ENCODE results near the gene SETBP1. TPM values are rescaled to one million over a fixed set of nuclear protein-coding genes. Genes with fewer than 3 reads are reported as not detected.

The SETBP1 gene
- total and polyA plus RNA-seq, 9 of the 15 experiments (the other 6 are each of a cell fraction or from before 2014, with no cell fraction given): under 0.01 to 0.13 (median 0.04) TPM

DNA sequence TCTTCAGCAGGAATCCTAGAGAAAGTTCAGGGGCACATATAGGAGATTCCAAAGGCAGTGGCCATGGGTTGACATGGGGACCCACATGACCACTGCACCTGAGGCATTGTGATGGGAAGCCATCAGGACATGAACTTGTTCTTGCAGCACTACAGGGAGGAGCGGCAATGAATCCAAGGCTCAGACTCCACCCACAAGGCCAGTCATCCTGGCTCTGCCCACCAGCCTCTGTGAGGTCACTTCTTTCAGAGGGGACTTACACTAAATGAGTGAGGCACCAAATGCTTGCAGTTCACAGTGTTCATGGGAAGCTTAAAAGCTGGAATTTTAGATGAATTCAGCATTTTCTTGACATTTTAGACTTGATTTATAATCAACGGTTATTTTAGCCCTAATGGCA, 254.2 kb downstream of the SETBP1 start:
- H3K79me2 ChIP-seq (ENCODE audit: control insufficient read depth, insufficient read depth, low read length): no peaks in the 10 kb centered on the region
- H3K9ac ChIP-seq (ENCODE audit: insufficient read depth in 1 of 2, low read depth in 2 of 2, low read length in 2 of 2): no peak overlapping the region
- H2AFZ ChIP-seq (ENCODE audit: low read depth, low read length): no peak overlapping the region
- in situ Hi-C loops (cut with MboI): no loop called here
- TF ChIP-seq, protein P1, sequence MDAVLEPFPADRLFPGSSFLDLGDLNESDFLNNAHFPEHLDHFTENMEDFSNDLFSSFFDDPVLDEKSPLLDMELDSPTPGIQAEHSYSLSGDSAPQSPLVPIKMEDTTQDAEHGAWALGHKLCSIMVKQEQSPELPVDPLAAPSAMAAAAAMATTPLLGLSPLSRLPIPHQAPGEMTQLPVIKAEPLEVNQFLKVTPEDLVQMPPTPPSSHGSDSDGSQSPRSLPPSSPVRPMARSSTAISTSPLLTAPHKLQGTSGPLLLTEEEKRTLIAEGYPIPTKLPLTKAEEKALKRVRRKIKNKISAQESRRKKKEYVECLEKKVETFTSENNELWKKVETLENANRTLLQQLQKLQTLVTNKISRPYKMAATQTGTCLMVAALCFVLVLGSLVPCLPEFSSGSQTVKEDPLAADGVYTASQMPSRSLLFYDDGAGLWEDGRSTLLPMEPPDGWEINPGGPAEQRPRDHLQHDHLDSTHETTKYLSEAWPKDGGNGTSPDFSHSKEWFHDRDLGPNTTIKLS (IDR thresholded peaks at IDR 0.05; ENCODE audit: borderline replicate concordance, low read depth): no peak
- TF ChIP-seq GTF2E2 (tag; IDR thresholded peaks at IDR 0.05) (no peak), ZNF23 (CRISPR knock-in tag; IDR thresholded peaks at IDR 0.05) (no peak), FOXM1 (IDR thresholded peaks at IDR 0.05; ENCODE audit: low read depth) (no peak), FOXM1 (CRISPR knock-in tag; IDR thresholded peaks at IDR 0.05; ENCODE audit: low read depth) (no peak), NEUROD1 (IDR thresholded peaks at IDR 0.05; ENCODE audit: borderline replicate concordance, low read depth, low read length, partially characterized antibody) (no peak), KLF10 (CRISPR knock-in tag; IDR thresholded peaks at IDR 0.05) (no peak), ZNF3 (CRISPR knock-in tag; IDR thresholded peaks at IDR 0.05) (no peak), BRCA1 (IDR thresholded peaks at IDR 0.05) (no peak), BRCA1 (CRISPR knock-in tag; IDR thresholded peaks at IDR 0.05) (no peak), ZBTB17 (CRISPR knock-in tag; IDR thresholded peaks at IDR 0.05) (no peak), SMARCC2 (IDR thresholded peaks at IDR 0.05; ENCODE audit: low read depth) (no peak), SNRNP70 (optimal IDR thresholded peaks at IDR 0.05; ENCODE audit: low read depth, low read length) (no peak)
- TF ChIP-seq, protein P2, sequence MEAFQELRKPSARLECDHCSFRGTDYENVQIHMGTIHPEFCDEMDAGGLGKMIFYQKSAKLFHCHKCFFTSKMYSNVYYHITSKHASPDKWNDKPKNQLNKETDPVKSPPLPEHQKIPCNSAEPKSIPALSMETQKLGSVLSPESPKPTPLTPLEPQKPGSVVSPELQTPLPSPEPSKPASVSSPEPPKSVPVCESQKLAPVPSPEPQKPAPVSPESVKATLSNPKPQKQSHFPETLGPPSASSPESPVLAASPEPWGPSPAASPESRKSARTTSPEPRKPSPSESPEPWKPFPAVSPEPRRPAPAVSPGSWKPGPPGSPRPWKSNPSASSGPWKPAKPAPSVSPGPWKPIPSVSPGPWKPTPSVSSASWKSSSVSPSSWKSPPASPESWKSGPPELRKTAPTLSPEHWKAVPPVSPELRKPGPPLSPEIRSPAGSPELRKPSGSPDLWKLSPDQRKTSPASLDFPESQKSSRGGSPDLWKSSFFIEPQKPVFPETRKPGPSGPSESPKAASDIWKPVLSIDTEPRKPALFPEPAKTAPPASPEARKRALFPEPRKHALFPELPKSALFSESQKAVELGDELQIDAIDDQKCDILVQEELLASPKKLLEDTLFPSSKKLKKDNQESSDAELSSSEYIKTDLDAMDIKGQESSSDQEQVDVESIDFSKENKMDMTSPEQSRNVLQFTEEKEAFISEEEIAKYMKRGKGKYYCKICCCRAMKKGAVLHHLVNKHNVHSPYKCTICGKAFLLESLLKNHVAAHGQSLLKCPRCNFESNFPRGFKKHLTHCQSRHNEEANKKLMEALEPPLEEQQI (IDR thresholded peaks at IDR 0.05): no peak
- TF ChIP-seq, protein P3, sequence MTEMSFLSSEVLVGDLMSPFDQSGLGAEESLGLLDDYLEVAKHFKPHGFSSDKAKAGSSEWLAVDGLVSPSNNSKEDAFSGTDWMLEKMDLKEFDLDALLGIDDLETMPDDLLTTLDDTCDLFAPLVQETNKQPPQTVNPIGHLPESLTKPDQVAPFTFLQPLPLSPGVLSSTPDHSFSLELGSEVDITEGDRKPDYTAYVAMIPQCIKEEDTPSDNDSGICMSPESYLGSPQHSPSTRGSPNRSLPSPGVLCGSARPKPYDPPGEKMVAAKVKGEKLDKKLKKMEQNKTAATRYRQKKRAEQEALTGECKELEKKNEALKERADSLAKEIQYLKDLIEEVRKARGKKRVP (CRISPR knock-in tag; IDR thresholded peaks at IDR 0.05): no peak
- TF ChIP-seq, protein P4, sequence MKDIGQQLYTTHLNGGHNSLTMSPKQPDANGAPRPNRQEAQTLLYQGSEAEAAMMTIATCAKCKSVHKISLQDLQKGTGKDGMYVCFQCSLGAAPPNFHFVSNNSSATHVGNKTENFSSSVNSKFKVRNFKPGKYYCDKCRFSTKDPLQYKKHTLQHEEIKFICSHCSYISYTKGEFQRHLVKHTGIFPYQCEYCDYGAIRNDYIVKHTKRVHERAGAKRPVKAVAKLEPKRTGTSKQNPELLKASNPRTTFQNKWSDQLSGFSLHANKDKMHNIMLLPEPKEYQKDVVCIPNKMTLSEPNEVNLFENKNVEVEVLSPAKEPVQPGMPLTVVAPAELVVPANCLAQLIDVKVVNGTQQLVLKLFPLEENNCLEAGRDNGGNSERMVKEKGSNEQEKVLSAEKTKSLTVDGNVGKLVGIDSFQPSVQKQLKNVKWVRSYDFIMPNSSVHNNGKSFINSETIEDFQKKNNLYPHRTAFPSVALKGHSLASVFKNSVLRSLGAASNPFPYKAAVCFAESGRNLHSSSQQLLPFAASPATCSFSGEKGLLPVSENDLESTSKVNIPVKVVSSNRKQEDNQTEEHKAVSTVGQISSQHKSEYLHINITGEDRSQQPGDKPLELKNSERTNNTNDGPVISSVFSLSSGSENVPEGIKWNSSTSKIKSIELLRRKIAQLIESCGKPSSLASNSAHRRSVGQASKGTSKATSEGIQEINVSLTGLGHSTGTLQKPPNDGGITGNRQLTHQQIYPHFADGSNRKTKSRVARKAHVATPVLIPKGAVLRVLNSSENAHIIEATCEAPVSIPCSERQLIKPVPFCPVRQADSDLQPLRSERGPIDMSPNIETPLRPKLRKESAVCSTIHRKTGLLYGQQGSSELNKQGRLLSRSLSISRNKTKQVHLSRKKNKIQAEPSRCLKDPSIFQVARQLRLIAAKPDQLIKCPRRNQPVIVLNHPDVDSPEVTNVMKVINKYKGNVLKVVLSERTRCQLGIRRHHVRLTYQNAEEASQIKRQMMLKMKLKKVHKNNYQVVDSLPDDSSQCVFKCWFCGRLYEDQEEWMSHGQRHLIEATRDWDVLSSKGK (CRISPR knock-in tag; IDR thresholded peaks at IDR 0.05): no peak
- no peaks in the 10 kb centered on the region for H3K4me1 ChIP-seq (replicated peaks in 1 of 2; ENCODE audit: control insufficient read depth in 2 of 2, insufficient read depth in 2 of 2, low read length in 2 of 2)
- no peaks in the 10 kb centered on the region for H3K36me3 ChIP-seq (ENCODE audit: control insufficient read depth, insufficient read depth, low read length)
- DNase-seq (ENCODE audit: extremely low read depth in 1 of 4, low spot score in 3 of 4) (no peak), FAIRE-seq (no peak), ATAC-seq (no peak)
- BruUV-seq (replicated peaks): no TSS peak
- intact Hi-C loops (cut with micrococcal nuclease): no loop called here
- WGBS (ENCODE audit: insufficient coverage, low coverage, missing lambda C conversion rate): 9% methylated on average over 2 of the region's 2 CpGs
- H3K27me3 ChIP-seq (ENCODE audit: control insufficient read depth in 2 of 2, insufficient read depth in 2 of 2, low read length in 2 of 2): 0 out of 5 replicates have a peak, but pooled peaks cover 0 to 5% of the 10 kb centered on the region in 2 experiments
- no peak overlapping the region for H3K4me3 ChIP-seq
- ChIA-PET POLR2A (no interaction called here), CTCF (ENCODE audit: low intra/inter-chr PET ratio) (no interaction called here)
- H3K9me3 ChIP-seq (replicated peaks; ENCODE audit: control insufficient read depth, insufficient read depth, low read depth, low read length): no peaks in the 10 kb centered on the region
- no peaks in the 10 kb centered on the region for H3K9me1 ChIP-seq (ENCODE audit: control insufficient read depth, insufficient read depth, low read length)
- H3K4me2 ChIP-seq (ENCODE audit: insufficient read depth, low read length): no peak overlapping the region
- no peak overlapping the region for H3K27ac ChIP-seq (ENCODE audit: extremely low read depth, low read depth, low read length)
- H4K20me1 ChIP-seq (replicated peaks; ENCODE audit: control insufficient read depth, insufficient read depth, low read length): no peaks in the 10 kb centered on the region
